Spleen (tissue), 11 donors: ENCODE results near the gene PPP2R1B. TPM values are rescaled to one million over a fixed set of nuclear protein-coding genes. Genes with fewer than 3 reads are reported as not detected.
"Not testable (repeated sequence)": the region's sequence is repeated elsewhere in the genome, so short reads cannot be mapped to it uniquely, and the experiment has no call there.

ENCODE experiments used
- DNase-seq: peaks from one replicate; pipeline ENCODE4 v3.0.0-alpha.2; 2020
- H3K27ac ChIP-seq, 8 donors: fragments of 200-600 bp; sonication (generic) in 7 of 8; 1 replicate in 4 of 8; 2 replicates in 4 of 8; pipeline versions ENCODE4 v1.5.0 to v1.8.0; 2016 to 2021; ENCODE audit warnings: inconsistent platforms in 4 of 8, mild to moderate bottlenecking in 4 of 8, moderate library complexity in 1 of 8
- H3K27me3 ChIP-seq, 7 donors: fragments of 200-600 bp; sonication (generic) in 6 of 7; replicated peaks in 1 of 7; 1 replicate in 4 of 7; 2 replicates in 3 of 7; pipeline versions ENCODE4 v1.5.0 to v1.8.0; 2016 to 2021; ENCODE audit warnings: inconsistent platforms in 3 of 7, mild to moderate bottlenecking in 1 of 7
- H3K36me3 ChIP-seq, 6 donors: fragments of 200-600 bp; sonication (generic) in 5 of 6; 1 replicate in 4 of 6; 2 replicates in 2 of 6; pipeline versions ENCODE4 v1.5.0 to v1.8.0; 2016 to 2021; ENCODE audit warnings: inconsistent platforms in 2 of 6
- H3K4me1 ChIP-seq, 6 donors: fragments of 200-600 bp; sonication (generic) in 5 of 6; 1 replicate in 3 of 6; 2 replicates in 3 of 6; pipeline versions ENCODE4 v1.5.0 to v1.8.0; 2016 to 2021; ENCODE audit warnings: inconsistent platforms in 3 of 6
- H3K4me3 ChIP-seq, 8 donors: fragments of 200-600 bp; sonication (generic) in 7 of 8; 1 replicate in 4 of 8; 2 replicates in 4 of 8; pipeline versions ENCODE4 v1.5.0 to v1.8.0; 2016 to 2021; ENCODE audit warnings: inconsistent platforms in 4 of 8, mild to moderate bottlenecking in 4 of 8, moderate library complexity in 2 of 8
- H3K9me3 ChIP-seq, 8 donors: fragments of 200-600 bp; sonication (generic) in 7 of 8; 1 replicate in 4 of 8; 2 replicates in 4 of 8; pipeline versions ENCODE4 v1.5.0 to v1.8.0; 2016 to 2021; ENCODE audit warnings: inconsistent platforms in 4 of 8
- CTCF ChIP-seq, 11 experiments: fragments of 200-600 bp in 7 of 11; fragments of 450-650 bp in 4 of 11; sonication (generic) in 4 of 11; IDR thresholded peaks in 8 of 11; conservative IDR thresholded peaks in 3 of 11; 1 replicate in 7 of 11; 2 replicates in 4 of 11; pipeline versions ENCODE4 v1.4.0 to v1.8.0; 2016 to 2021; ENCODE audit warnings: antibody characterized with exemption in 11 of 11, inconsistent platforms in 4 of 11, mild to moderate bottlenecking in 1 of 11
- POLR2A ChIP-seq, 3 donors: fragments of 450-650 bp; IDR thresholded peaks; one replicate each; pipeline ENCODE4 v1.5.1; 2017; ENCODE audit warnings: antibody characterized with exemption in 3 of 3, mild to moderate bottlenecking in 1 of 3
- POLR2AphosphoS5 ChIP-seq, 3 donors: sonication (generic); formaldehyde crosslinking; IDR thresholded peaks; one replicate each; pipeline ENCODE4 v1.5.1; 2017; ENCODE audit warnings: antibody characterized with exemption in 3 of 3
- WGBS, 5 donors: extraction: QIAGEN DNeasy Blood & Tissue Kit in 3 of 5; methylation state at CpG; one replicate each; pipeline versions ENCODE4 v1.1.5 to v1.1.7; 2013 to 2018; 5-methylcytosine and 5-hydroxymethylcytosine counted together
- intact Hi-C: fragments of 100-400 bp; cut with DNase I; formaldehyde crosslinking; loops from one replicate; pipeline ENCODE4 v1.15.0; 2023; ENCODE audit warnings: low total_unique reads
- polyA plus RNA-seq, 3 donors: library from polyadenylated mRNA; stranded (reverse); fragments of 200-250 nt; gene quantifications; one replicate each; pipeline ENCODE4 v1.2.1, GENCODE V29; 2013
- total RNA-seq, 7 donors: library from RNA; depleted of rRNA in 3 of 7; stranded (reverse); fragments of >200 nt in 3 of 7; fragmentation: NEBNext Ultra II Directional in 4 of 7; extraction: Animal tissue kit (Norgen Biotek cat#: 25700) in 4 of 7; gene quantifications; one replicate each; pipeline versions ENCODE4 v1.1.0 to v1.2.1, GENCODE V29; 2016 to 2021
- donor health status: healthy with polysubstance abuse.
- donor health status: DM: no; HTN: no; CAD: no; lungs with moderate emphysema.
- donor health status: DM: no; HTN: no; CAD: no.
- donor health status: Bipolar disorder and iron deficiency.
- donor health status: healthy.
- donor health status: DM: no; HTN: no; CAD: no.
- donor health status: DM: yes; HTN: yes; CAD: no.

PPP2R1B gene
- total and polyA plus RNA-seq, 10 donors = 4.0 to 30.3 (median 22.9) TPM

DNA sequence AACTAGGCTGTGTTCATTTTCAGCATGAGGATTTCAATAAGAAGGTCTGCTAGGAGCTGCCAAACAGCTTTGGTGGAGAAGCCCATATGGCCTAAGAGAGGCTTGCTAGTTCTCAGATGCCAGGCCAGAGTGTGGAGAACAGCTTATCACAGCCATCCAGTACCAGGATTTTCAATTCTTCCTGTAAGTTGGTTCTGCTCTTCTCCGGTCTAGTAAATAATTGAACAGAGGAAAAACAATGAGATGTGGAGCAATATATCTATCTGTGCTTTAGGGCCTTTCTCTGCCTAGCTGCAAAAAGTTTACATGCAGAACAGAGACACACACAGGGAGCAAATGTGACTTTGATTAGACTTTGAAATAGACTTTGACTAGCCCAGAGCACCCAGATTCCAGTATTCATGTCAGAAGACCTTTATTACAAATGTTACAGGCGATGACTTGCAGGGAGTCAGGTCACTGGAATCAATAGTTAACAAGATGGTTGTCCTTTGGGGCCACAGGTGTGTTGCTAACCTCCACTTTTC is 19.8 kb upstream of the PPP2R1B start:
- DNase-seq = no peak
- Histone ChIP-seq H3K36me3 (peaks cover 0 to 56% (median 23%) of the 10 kb centered on the region in 6 donors), H3K4me1 (peaks cover 0 to 4% (median 0%) of the 10 kb centered on the region in 6 donors), H3K27me3 (no peaks in the 10 kb centered on the region), H3K27ac (no peak overlapping the region), H3K4me3 (no peak overlapping the region), H3K9me3 (no peaks in the 10 kb centered on the region)
- intact Hi-C loops = no loop called here
- no peak for TF ChIP-seq CTCF (IDR thresholded peaks at IDR 0.05 in 8 of 11, conservative IDR thresholded peaks at IDR 0.05 in 3 of 11)
- WGBS, 5 donors = 94 to 98% (median 98%) methylated on average over 2 of the region's 2 CpGs

- Histone ChIP-seq H3K4me1 (peaks cover 0 to 4% (median 0%) of the 10 kb centered on the region in 6 donors), H3K36me3 (peaks cover 0 to 54% (median 23%) of the 10 kb centered on the region in 6 donors), H3K27ac (no peak overlapping the region), H3K27me3 (no peaks in the 10 kb centered on the region), H3K9me3 (no peaks in the 10 kb centered on the region), H3K4me3 (no peak overlapping the region)
- TF ChIP-seq CTCF (IDR thresholded peaks at IDR 0.05 in 8 of 11, conservative IDR thresholded peaks at IDR 0.05 in 3 of 11) (no peak), POLR2AphosphoS5 (IDR thresholded peaks at IDR 0.05) (no peak), POLR2A (IDR thresholded peaks at IDR 0.05) (no peak)
- intact Hi-C loops = no loop called here
- no peak for DNase-seq
- WGBS, 5 donors = 88 to 94% (median 90%) methylated on average over 2 of the region's 2 CpGs
Observed at GRCh38 chr11:111785076-111785475, 18.9 kb upstream of the PPP2R1B start.

DNA sequence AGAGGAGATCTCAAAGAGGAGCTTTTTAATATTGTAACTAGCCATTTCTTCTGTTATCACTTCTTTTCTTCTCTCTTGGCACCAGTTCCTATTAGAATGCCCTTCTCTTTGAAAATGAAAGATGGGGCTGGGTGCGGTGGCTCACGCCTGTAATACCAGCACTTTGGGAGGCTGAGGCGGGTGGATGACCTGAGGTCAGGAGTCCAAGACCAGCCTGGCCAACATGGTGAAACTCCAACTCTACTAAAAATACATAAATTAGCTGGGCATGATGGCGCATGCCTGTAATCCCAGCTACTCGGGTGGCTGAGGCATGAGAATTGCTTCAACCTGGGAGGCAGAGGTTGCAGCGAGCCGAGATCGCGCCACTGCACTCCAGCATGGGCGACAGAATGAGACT is 18.1 kb upstream of the PPP2R1B start:
- H3K4me1 ChIP-seq, DNase-seq: not testable (repeated sequence)
- 94 to 99% (median 98%) methylated on average over 10 of the region's 10 CpGs for WGBS, 5 donors

GRCh38 chr11:111782109-111782741 is 16.0 kb upstream of the PPP2R1B start:
- TF ChIP-seq POLR2A (IDR thresholded peaks at IDR 0.05) (no peak), POLR2AphosphoS5 (IDR thresholded peaks at IDR 0.05) (no peak), CTCF (IDR thresholded peaks at IDR 0.05 in 8 of 11, conservative IDR thresholded peaks at IDR 0.05 in 3 of 11) (no peak)

More for the DNA sequence above, 18.1 kb upstream of the PPP2R1B start:
- peaks cover 0 to 51% (median 23%) of the 10 kb centered on the region in 6 donors for H3K36me3 ChIP-seq
- H3K9me3 ChIP-seq, H3K27ac ChIP-seq, H3K27me3 ChIP-seq, intact Hi-C loops, H3K4me3 ChIP-seq: not testable (repeated sequence)

More at GRCh38 chr11:111782109-111782741, 16.0 kb upstream of the PPP2R1B start:
- Histone ChIP-seq H3K36me3 (peaks cover 0 to 40% (median 23%) of the 10 kb centered on the region in 6 donors), H3K27ac (no peak overlapping the region), H3K9me3 (no peaks in the 10 kb centered on the region), H3K4me3 (no peak overlapping the region), H3K4me1 (peaks cover 0 to 5% (median 1%) of the 10 kb centered on the region in 6 donors), H3K27me3 (no peaks in the 10 kb centered on the region)
- intact Hi-C loops = no loop called here
- WGBS, 5 donors = 86 to 89% (median 88%) methylated on average over 5 of the region's 5 CpGs
- no peak for DNase-seq
